BLaER1 (cell line): Measurements from ENCODE around the gene IMMP2L.

Experiments used
- H3K27ac ChIP-seq: shearing (Covaris generic); formaldehyde crosslinking; 2 replicates; pipeline ENCODE4 v1.8.1; 2022
- H3K27me3 ChIP-seq: shearing (Covaris generic); formaldehyde crosslinking; 2 replicates; pipeline ENCODE4 v1.8.1; 2022
- H3K36me3 ChIP-seq: shearing (Covaris generic); formaldehyde crosslinking; 2 replicates; pipeline ENCODE4 v1.8.1; 2022
- H3K4me1 ChIP-seq: shearing (Covaris generic); formaldehyde crosslinking; 2 replicates; pipeline ENCODE4 v1.8.1; 2022
- H3K4me2 ChIP-seq: shearing (Covaris generic); formaldehyde crosslinking; 2 replicates; pipeline ENCODE4 v1.8.1; 2022
- H3K4me3 ChIP-seq: shearing (Covaris generic); formaldehyde crosslinking; 2 replicates; pipeline ENCODE4 v1.8.1; 2022
- H3K9ac ChIP-seq: shearing (Covaris generic); formaldehyde crosslinking; 2 replicates; pipeline ENCODE4 v1.8.1; 2022
- H3K9me3 ChIP-seq: shearing (Covaris generic); formaldehyde crosslinking; 2 replicates; pipeline ENCODE4 v1.8.1; 2022
- H4K20me1 ChIP-seq: shearing (Covaris generic); formaldehyde crosslinking; 2 replicates; pipeline ENCODE4 v1.8.1; 2022
- Cebpa-rat ChIP-seq: shearing (Covaris generic); IDR thresholded peaks from 2 replicates; pipeline ENCODE4 v1.8.1; 2022

The IMMP2L gene

GRCh38 chr7:111384065-111384891 is 178.0 kb downstream of the IMMP2L start:
- Histone ChIP-seq H3K4me3 (no peak overlapping the region), H3K9me3 (no peaks in the 10 kb centered on the region), H3K9ac (no peak overlapping the region)

GRCh38 chr7:111383133-111383532 is 179.2 kb downstream of the IMMP2L start:
- Histone ChIP-seq H3K27me3 (no peaks in the 10 kb centered on the region), H4K20me1 (no peaks in the 10 kb centered on the region), H3K9ac (no peak overlapping the region), H3K4me2 (no peak overlapping the region), H3K4me1 (no peaks in the 10 kb centered on the region), H3K9me3 (no peaks in the 10 kb centered on the region), H3K4me3 (no peak overlapping the region), H3K27ac (no peak overlapping the region), H3K36me3 (no peaks in the 10 kb centered on the region)
- no peak for TF ChIP-seq Cebpa-rat

More at GRCh38 chr7:111384065-111384891, 178.0 kb downstream of the IMMP2L start:
- no peak for TF ChIP-seq Cebpa-rat
- no peaks in the 10 kb centered on the region for H3K27me3 ChIP-seq
- H3K27ac ChIP-seq, result no peak overlapping the region
- H4K20me1 ChIP-seq, result no peaks in the 10 kb centered on the region
- no peak overlapping the region for H3K4me2 ChIP-seq
- H3K36me3 ChIP-seq, result no peaks in the 10 kb centered on the region
- no peaks in the 10 kb centered on the region for H3K4me1 ChIP-seq

- no peak overlapping the region for H3K4me2 ChIP-seq
- H3K9ac ChIP-seq, result no peak overlapping the region
- no peaks in the 10 kb centered on the region for H3K36me3 ChIP-seq
- H3K9me3 ChIP-seq, result no peaks in the 10 kb centered on the region
- no peak overlapping the region for H3K27ac ChIP-seq
- TF ChIP-seq Cebpa-rat, result no peak
- H4K20me1 ChIP-seq, result no peaks in the 10 kb centered on the region
- H3K4me1 ChIP-seq, result no peaks in the 10 kb centered on the region
- no peak overlapping the region for H3K4me3 ChIP-seq
- H3K27me3 ChIP-seq, result no peaks in the 10 kb centered on the region
These were observed 180.7 kb downstream of the IMMP2L start for GRCh38 chr7:111381590-111381989.

GRCh38 chr7:111380945-111381344 is 181.3 kb downstream of the IMMP2L start:
- Histone ChIP-seq H3K27ac (no peak overlapping the region), H3K36me3 (no peaks in the 10 kb centered on the region), H3K4me3 (no peak overlapping the region)

GRCh38 chr7:111374027-111374426 is 188.3 kb downstream of the IMMP2L start:
- Histone ChIP-seq H3K9ac (no peak overlapping the region), H3K9me3 (no peaks in the 10 kb centered on the region), H3K4me1 (no peaks in the 10 kb centered on the region), H3K27me3 (no peaks in the 10 kb centered on the region), H3K4me3 (no peak overlapping the region), H4K20me1 (no peaks in the 10 kb centered on the region), H3K27ac (no peak overlapping the region), H3K4me2 (no peak overlapping the region), H3K36me3 (no peaks in the 10 kb centered on the region)
- no peak for TF ChIP-seq Cebpa-rat

More at GRCh38 chr7:111380945-111381344, 181.3 kb downstream of the IMMP2L start:
- H3K27me3 ChIP-seq, result no peaks in the 10 kb centered on the region
- H3K4me2 ChIP-seq, result no peak overlapping the region
- no peaks in the 10 kb centered on the region for H4K20me1 ChIP-seq
- no peak for TF ChIP-seq Cebpa-rat
- no peaks in the 10 kb centered on the region for H3K4me1 ChIP-seq
- H3K9me3 ChIP-seq, result no peaks in the 10 kb centered on the region
- no peak overlapping the region for H3K9ac ChIP-seq

GRCh38 chr7:111371437-111371836 is 190.9 kb downstream of the IMMP2L start:
- H4K20me1 ChIP-seq, result no peaks in the 10 kb centered on the region
- H3K4me3 ChIP-seq, result no peak overlapping the region
- no peaks in the 10 kb centered on the region for H3K36me3 ChIP-seq
- H3K9ac ChIP-seq, result no peak overlapping the region
- H3K9me3 ChIP-seq, result no peaks in the 10 kb centered on the region
- H3K27me3 ChIP-seq, result no peaks in the 10 kb centered on the region
- TF ChIP-seq Cebpa-rat, result no peak
- H3K4me2 ChIP-seq, result no peak overlapping the region
- H3K27ac ChIP-seq, result no peak overlapping the region
- no peaks in the 10 kb centered on the region for H3K4me1 ChIP-seq

- H4K20me1 ChIP-seq, result no peaks in the 10 kb centered on the region
- no peak overlapping the region for H3K4me2 ChIP-seq
- H3K36me3 ChIP-seq, result no peaks in the 10 kb centered on the region
- H3K4me1 ChIP-seq, result no peaks in the 10 kb centered on the region
- no peak overlapping the region for H3K27ac ChIP-seq
- no peak for TF ChIP-seq Cebpa-rat
- no peaks in the 10 kb centered on the region for H3K9me3 ChIP-seq
- H3K27me3 ChIP-seq, result no peaks in the 10 kb centered on the region
- H3K9ac ChIP-seq, result no peak overlapping the region
- H3K4me3 ChIP-seq, result no peak overlapping the region
These were observed 192.3 kb downstream of the IMMP2L start for GRCh38 chr7:111370002-111370401.

- H3K4me1 ChIP-seq, result no peaks in the 10 kb centered on the region
- TF ChIP-seq Cebpa-rat, result no peak
- H3K36me3 ChIP-seq, result no peaks in the 10 kb centered on the region
- H3K27ac ChIP-seq, result no peak overlapping the region
- H4K20me1 ChIP-seq, result no peaks in the 10 kb centered on the region
- H3K4me2 ChIP-seq, result no peak overlapping the region
- H3K9me3 ChIP-seq, result no peaks in the 10 kb centered on the region
- no peak overlapping the region for H3K9ac ChIP-seq
- no peaks in the 10 kb centered on the region for H3K27me3 ChIP-seq
- no peak overlapping the region for H3K4me3 ChIP-seq
These were observed 193.8 kb downstream of the IMMP2L start for GRCh38 chr7:111368381-111369065.

- no peak overlapping the region for H3K27ac ChIP-seq
- no peak overlapping the region for H3K4me3 ChIP-seq
- H4K20me1 ChIP-seq, result no peaks in the 10 kb centered on the region
- H3K27me3 ChIP-seq, result no peaks in the 10 kb centered on the region
- TF ChIP-seq Cebpa-rat, result no peak
- H3K9ac ChIP-seq, result no peak overlapping the region
- no peak overlapping the region for H3K4me2 ChIP-seq
- no peaks in the 10 kb centered on the region for H3K9me3 ChIP-seq
- no peaks in the 10 kb centered on the region for H3K4me1 ChIP-seq
- H3K36me3 ChIP-seq, result no peaks in the 10 kb centered on the region
These were observed 197.9 kb downstream of the IMMP2L start for GRCh38 chr7:111364413-111364812.

- Histone ChIP-seq H3K4me1 (no peaks in the 10 kb centered on the region), H3K36me3 (no peaks in the 10 kb centered on the region), H4K20me1 (no peaks in the 10 kb centered on the region), H3K9me3 (no peaks in the 10 kb centered on the region), H3K4me3 (no peak overlapping the region), H3K27me3 (no peaks in the 10 kb centered on the region), H3K27ac (no peak overlapping the region), H3K4me2 (no peak overlapping the region), H3K9ac (no peak overlapping the region)
- TF ChIP-seq Cebpa-rat, result no peak
These were observed 199.2 kb downstream of the IMMP2L start for GRCh38 chr7:111363099-111363498.
